D721Med (cell line): ENCODE measurements around the gene KLHL15.

Experiments
- DNase-seq: peaks from one replicate; pipeline ENCODE4 v3.0.0; 2011; ENCODE audit warnings: low spot score; ENCODE audit not compliant: insufficient read length
- FAIRE-seq: peaks from 2 replicates; lab custom pipeline; 2011; peaks lifted over from hg19 to GRCh38; lab: Jason Lieb, UNC
- CTCF ChIP-seq: IDR thresholded peaks from 2 replicates; pipeline ENCODE4 v1.5.1; 2012; ENCODE audit warnings: mild to moderate bottlenecking, control low read depth; ENCODE audit not compliant: insufficient read depth; ENCODE audit errors: missing control alignments

Gene KLHL15

DNA sequence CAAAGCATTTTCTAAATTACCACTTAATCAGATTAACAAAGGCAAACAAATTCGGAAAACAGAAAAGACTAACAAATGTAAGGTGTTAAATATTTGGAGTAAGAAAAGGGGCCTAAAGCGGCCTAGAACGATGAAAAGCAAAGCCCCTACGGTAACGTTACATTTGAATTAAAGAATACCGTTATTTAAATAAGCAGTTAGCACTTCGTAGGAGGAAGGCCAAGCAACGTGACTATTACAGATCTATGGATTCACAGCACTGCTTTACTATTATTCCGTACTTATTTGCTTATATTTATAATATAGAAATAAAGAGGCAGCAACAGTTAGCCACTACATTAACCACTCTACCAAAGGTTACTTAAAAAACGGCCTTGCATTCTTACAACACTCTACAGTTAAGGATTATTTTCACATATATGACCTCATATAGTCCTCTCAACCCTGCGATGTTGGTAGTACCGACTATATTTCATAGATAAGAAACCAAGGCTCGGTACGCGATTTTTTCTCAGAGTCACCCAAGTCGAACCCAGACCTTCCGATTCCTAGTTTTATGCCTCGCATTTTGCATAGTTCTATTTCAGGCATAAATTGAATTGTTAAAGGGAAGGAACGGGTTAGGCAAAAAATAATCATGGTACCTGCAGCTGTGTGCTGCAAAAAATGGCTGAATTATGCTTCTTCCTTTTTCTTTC is 2.9 kb downstream of the KLHL15 start:
- no peak for TF ChIP-seq CTCF
- DNase-seq (no peak), FAIRE-seq (peak; percentile 16)

DNA sequence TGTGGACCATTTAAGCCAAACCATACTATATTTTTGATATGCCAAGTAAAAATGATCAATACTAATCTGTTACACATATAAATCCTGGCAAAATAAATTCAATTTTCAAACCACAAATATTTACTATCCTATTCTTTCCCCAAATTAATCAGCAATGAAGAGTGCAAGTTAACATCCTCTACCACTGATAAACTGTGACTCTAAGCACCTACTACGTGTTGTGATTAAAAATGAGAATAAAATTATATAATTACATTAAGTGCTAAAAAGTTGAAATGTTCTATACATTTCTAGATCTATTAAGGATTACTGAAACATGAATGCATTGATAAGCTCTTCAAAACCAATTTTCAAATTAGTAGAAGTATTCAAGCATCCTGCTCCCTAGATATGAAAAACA is 3.4 kb downstream of the KLHL15 start:
- DNase-seq (no peak), FAIRE-seq (no peak)
- no peak for TF ChIP-seq CTCF

DNA sequence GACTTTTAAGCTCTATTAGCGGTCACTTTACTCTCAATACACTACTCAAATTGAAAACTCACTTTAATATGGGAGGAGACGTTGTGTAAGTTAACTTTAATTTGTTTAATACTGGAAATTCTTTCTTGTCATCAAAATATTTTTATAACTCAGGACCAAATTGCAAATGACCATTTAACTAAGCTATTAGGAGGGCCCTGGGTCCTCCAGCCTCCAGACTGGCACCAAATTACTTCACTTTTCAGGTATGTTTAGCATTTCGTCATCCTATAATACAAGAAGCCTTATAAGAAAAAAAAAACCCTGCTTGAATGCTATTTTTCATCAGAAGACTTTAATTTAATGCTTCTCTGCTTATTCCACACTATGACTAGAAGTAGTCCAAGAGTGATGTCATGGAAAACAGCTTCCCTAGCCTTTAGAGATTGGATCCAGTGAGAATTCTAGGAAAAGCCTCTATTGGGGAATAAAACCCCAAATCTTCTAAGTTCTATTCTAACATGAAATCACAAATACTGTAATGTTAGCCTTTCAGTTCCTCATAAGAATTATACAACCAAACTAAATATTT is 6.6 kb downstream of the KLHL15 start:
- FAIRE-seq, result no peak
- DNase-seq, result no peak
- TF ChIP-seq CTCF, result no peak

GRCh38 chrX:24019448-24019847 is 7.5 kb downstream of the KLHL15 start:
- no peak for FAIRE-seq
- TF ChIP-seq CTCF, result no peak
- DNase-seq, result no peak

GRCh38 chrX:24018809-24019208 is 8.2 kb downstream of the KLHL15 start:
- TF ChIP-seq CTCF, result no peak
- FAIRE-seq (no peak), DNase-seq (no peak)

GRCh38 chrX:24017674-24018073 is 9.3 kb downstream of the KLHL15 start:
- TF ChIP-seq CTCF, result no peak
- FAIRE-seq (no peak), DNase-seq (no peak)

DNA sequence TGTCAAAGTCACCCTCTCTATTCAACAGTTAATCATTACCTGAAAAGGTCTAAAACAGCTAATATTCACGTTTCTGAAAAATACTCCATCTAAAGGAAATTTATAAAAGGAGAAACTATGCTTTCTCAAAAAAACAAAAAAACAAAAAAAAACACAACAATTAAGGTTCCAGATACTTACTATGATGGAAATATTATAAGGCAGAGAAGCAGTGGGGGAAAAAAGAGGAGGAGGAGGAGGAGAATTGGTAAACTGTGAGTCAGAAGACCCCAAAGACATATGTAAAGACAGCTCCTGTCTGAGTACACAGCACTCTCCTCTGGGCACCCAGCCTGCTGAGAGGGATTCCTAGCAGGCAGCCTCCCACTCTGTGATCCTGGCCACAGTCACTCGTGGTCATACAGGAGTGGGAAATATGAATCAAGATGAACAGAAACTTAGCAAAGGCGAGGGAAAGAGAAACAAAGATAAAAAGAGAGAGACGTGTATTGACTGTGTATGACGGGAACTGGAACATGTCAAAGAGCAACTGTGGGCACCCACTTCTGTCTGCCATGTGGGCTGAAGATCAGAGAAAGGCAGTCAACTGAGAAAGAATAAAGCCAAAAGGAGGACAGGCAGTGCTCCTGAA is 12.5 kb downstream of the KLHL15 start:
- FAIRE-seq, result no peak
- no peak for DNase-seq
- no peak for TF ChIP-seq CTCF
